ENCODE data around the gene STAT5B. TPM values are rescaled to one million over a fixed set of nuclear protein-coding genes. Genes with fewer than 3 reads are reported as not detected.
A peak's percentile ranks its signal among the peaks of the same experiment; 100 is the strongest.

Gene STAT5B
- total RNA-seq, 1 experiment from 2014 or later, result 36.4 TPM

DNA sequence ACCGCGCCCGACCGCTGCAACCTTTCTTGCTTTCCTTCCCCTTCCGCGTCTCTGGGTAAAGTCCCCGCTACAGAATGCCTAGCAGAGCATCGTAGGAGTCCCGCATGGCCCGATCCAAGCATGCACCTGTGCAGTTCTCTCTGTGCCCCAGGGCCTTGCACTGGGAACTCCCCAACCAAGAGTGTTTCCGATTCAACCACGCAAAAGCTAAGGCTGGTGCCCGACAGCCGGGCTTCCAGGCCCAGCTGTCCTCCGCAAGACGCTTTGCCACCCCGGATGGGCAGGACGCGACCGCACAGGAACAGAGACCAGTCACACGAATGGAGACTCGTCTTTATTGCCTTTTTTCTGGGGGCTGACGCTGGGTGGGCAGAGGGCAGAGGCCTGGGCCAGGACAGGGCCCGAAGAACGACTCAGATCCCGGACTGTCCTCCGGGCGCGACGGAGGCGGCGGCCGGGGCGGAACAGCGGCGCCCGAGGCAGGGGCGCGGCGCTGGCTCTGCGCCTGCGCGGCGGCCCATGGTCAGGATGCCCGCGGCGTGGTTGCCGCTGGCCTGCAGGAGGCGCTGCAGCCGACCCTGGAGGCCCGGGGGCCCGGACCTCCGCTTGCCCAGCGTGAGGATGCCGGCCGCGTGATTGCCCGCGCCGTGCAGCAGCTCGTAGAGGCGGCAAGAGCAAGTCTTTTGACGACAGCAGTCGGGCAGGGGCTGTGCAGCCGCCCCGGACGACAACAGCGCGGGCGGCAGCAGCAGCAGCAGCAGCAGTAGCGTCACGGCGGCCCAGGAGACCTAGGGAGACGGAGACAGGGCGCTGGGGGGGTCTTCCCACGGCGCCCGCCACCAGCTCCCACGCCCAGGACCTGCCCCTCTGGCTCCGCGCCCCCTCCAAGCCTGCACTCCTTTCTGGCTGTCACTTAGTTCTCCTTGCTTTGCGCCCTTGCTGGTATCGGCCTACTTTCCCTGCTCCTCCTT is 92.2 kb downstream of the STAT5B start (continued):
- TF ChIP-seq, protein P1, sequence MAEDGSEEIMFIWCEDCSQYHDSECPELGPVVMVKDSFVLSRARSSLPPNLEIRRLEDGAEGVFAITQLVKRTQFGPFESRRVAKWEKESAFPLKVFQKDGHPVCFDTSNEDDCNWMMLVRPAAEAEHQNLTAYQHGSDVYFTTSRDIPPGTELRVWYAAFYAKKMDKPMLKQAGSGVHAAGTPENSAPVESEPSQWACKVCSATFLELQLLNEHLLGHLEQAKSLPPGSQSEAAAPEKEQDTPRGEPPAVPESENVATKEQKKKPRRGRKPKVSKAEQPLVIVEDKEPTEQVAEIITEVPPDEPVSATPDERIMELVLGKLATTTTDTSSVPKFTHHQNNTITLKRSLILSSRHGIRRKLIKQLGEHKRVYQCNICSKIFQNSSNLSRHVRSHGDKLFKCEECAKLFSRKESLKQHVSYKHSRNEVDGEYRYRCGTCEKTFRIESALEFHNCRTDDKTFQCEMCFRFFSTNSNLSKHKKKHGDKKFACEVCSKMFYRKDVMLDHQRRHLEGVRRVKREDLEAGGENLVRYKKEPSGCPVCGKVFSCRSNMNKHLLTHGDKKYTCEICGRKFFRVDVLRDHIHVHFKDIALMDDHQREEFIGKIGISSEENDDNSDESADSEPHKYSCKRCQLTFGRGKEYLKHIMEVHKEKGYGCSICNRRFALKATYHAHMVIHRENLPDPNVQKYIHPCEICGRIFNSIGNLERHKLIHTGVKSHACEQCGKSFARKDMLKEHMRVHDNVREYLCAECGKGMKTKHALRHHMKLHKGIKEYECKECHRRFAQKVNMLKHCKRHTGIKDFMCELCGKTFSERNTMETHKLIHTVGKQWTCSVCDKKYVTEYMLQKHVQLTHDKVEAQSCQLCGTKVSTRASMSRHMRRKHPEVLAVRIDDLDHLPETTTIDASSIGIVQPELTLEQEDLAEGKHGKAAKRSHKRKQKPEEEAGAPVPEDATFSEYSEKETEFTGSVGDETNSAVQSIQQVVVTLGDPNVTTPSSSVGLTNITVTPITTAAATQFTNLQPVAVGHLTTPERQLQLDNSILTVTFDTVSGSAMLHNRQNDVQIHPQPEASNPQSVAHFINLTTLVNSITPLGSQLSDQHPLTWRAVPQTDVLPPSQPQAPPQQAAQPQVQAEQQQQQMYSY (CRISPR knock-in tag; IDR thresholded peaks at IDR 0.05), result peak; percentile 50; the same call in 1 of the 2 replicates
- TF ChIP-seq RELA (CRISPR knock-in tag; IDR thresholded peaks at IDR 0.05; ENCODE audit: borderline replicate concordance), result peak; percentile 97
- TF ChIP-seq, protein P2, sequence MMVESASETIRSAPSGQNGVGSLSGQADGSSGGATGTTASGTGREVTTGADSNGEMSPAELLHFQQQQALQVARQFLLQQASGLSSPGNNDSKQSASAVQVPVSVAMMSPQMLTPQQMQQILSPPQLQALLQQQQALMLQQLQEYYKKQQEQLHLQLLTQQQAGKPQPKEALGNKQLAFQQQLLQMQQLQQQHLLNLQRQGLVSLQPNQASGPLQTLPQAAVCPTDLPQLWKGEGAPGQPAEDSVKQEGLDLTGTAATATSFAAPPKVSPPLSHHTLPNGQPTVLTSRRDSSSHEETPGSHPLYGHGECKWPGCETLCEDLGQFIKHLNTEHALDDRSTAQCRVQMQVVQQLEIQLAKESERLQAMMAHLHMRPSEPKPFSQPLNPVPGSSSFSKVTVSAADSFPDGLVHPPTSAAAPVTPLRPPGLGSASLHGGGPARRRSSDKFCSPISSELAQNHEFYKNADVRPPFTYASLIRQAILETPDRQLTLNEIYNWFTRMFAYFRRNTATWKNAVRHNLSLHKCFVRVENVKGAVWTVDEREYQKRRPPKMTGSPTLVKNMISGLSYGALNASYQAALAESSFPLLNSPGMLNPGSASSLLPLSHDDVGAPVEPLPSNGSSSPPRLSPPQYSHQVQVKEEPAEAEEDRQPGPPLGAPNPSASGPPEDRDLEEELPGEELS (CRISPR knock-in tag; IDR thresholded peaks at IDR 0.05), result peak; percentile 96
- TF ChIP-seq ZNF232 (CRISPR knock-in tag; IDR thresholded peaks at IDR 0.05), result peak; percentile 84; the same call in 1 of the 2 replicates
- peak; percentile 90; the same call in 1 of the 2 replicates for TF ChIP-seq ZNF219 (CRISPR knock-in tag; IDR thresholded peaks at IDR 0.05; ENCODE audit: borderline replicate concordance)
- TF ChIP-seq NR1H2 (CRISPR knock-in tag; IDR thresholded peaks at IDR 0.05), result no peak
- peak; percentile 47; the same call in 1 of the 2 replicates for TF ChIP-seq SP1 (CRISPR knock-in tag; conservative IDR thresholded peaks at IDR 0.05)
- TF ChIP-seq, protein P3, sequence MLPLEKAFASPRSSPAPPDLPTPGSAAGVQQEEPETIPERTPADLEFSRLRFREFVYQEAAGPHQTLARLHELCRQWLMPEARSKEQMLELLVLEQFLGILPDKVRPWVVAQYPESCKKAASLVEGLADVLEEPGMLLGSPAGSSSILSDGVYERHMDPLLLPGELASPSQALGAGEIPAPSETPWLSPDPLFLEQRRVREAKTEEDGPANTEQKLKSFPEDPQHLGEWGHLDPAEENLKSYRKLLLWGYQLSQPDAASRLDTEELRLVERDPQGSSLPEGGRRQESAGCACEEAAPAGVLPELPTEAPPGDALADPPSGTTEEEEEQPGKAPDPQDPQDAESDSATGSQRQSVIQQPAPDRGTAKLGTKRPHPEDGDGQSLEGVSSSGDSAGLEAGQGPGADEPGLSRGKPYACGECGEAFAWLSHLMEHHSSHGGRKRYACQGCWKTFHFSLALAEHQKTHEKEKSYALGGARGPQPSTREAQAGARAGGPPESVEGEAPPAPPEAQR (CRISPR knock-in tag; IDR thresholded peaks at IDR 0.05), result no peak
- 0 out of 2 replicates have a peak, but pooled peaks have one; percentile 59 for TF ChIP-seq ELF4 (CRISPR knock-in tag; IDR thresholded peaks at IDR 0.05; ENCODE audit: low read depth)
- TF ChIP-seq, protein P4, sequence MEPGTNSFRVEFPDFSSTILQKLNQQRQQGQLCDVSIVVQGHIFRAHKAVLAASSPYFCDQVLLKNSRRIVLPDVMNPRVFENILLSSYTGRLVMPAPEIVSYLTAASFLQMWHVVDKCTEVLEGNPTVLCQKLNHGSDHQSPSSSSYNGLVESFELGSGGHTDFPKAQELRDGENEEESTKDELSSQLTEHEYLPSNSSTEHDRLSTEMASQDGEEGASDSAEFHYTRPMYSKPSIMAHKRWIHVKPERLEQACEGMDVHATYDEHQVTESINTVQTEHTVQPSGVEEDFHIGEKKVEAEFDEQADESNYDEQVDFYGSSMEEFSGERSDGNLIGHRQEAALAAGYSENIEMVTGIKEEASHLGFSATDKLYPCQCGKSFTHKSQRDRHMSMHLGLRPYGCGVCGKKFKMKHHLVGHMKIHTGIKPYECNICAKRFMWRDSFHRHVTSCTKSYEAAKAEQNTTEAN (CRISPR knock-in tag; IDR thresholded peaks at IDR 0.05), result peak; percentile 95
- TF ChIP-seq TEAD1 (CRISPR knock-in tag; IDR thresholded peaks at IDR 0.05), result peak; percentile 99
- no peak for TF ChIP-seq GRHL2 (CRISPR knock-in tag; IDR thresholded peaks at IDR 0.05; ENCODE audit: insufficient replicate concordance, severe bottlenecking)
- peak; percentile 72; the same call in 1 of the 2 replicates for TF ChIP-seq IRF2 (CRISPR knock-in tag; IDR thresholded peaks at IDR 0.05; ENCODE audit: borderline replicate concordance, low read depth)
- TF ChIP-seq RORB (CRISPR knock-in tag; IDR thresholded peaks at IDR 0.05), result no peak
- TF ChIP-seq, protein P5, sequence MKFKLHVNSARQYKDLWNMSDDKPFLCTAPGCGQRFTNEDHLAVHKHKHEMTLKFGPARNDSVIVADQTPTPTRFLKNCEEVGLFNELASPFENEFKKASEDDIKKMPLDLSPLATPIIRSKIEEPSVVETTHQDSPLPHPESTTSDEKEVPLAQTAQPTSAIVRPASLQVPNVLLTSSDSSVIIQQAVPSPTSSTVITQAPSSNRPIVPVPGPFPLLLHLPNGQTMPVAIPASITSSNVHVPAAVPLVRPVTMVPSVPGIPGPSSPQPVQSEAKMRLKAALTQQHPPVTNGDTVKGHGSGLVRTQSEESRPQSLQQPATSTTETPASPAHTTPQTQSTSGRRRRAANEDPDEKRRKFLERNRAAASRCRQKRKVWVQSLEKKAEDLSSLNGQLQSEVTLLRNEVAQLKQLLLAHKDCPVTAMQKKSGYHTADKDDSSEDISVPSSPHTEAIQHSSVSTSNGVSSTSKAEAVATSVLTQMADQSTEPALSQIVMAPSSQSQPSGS (CRISPR knock-in tag; IDR thresholded peaks at IDR 0.05; ENCODE audit: borderline replicate concordance, low read depth), result peak; percentile 89; the same call in 1 of the 2 replicates
- peak; percentile 71; the same call in 1 of the 2 replicates for TF ChIP-seq ZNF317 (CRISPR knock-in tag; IDR thresholded peaks at IDR 0.05; ENCODE audit: borderline replicate concordance, low read depth)
- peak; percentile 96 for TF ChIP-seq ESRRA (CRISPR knock-in tag; IDR thresholded peaks at IDR 0.05; ENCODE audit: borderline replicate concordance)
- TF ChIP-seq, protein P6, sequence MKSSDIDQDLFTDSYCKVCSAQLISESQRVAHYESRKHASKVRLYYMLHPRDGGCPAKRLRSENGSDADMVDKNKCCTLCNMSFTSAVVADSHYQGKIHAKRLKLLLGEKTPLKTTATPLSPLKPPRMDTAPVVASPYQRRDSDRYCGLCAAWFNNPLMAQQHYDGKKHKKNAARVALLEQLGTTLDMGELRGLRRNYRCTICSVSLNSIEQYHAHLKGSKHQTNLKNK (CRISPR knock-in tag; IDR thresholded peaks at IDR 0.05), result no peak
- TF ChIP-seq, protein P7, sequence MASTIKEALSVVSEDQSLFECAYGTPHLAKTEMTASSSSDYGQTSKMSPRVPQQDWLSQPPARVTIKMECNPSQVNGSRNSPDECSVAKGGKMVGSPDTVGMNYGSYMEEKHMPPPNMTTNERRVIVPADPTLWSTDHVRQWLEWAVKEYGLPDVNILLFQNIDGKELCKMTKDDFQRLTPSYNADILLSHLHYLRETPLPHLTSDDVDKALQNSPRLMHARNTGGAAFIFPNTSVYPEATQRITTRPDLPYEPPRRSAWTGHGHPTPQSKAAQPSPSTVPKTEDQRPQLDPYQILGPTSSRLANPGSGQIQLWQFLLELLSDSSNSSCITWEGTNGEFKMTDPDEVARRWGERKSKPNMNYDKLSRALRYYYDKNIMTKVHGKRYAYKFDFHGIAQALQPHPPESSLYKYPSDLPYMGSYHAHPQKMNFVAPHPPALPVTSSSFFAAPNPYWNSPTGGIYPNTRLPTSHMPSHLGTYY (CRISPR knock-in tag; IDR thresholded peaks at IDR 0.05), result no peak
- TF ChIP-seq, protein P8, sequence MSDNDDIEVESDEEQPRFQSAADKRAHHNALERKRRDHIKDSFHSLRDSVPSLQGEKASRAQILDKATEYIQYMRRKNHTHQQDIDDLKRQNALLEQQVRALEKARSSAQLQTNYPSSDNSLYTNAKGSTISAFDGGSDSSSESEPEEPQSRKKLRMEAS (CRISPR knock-in tag; IDR thresholded peaks at IDR 0.05), result peak; percentile 99
- TF ChIP-seq NFE2L1 (CRISPR knock-in tag; IDR thresholded peaks at IDR 0.05), result peak; percentile 94
- TF ChIP-seq HMGA2 (CRISPR knock-in tag; IDR thresholded peaks at IDR 0.05), result no peak
- no peak for TF ChIP-seq SOX15 (CRISPR knock-in tag; IDR thresholded peaks at IDR 0.05)
- TF ChIP-seq ETV6 (CRISPR knock-in tag; IDR thresholded peaks at IDR 0.05), result peak; percentile 90
- peak; percentile 96 for TF ChIP-seq KAT7 (CRISPR knock-in tag; IDR thresholded peaks at IDR 0.05; ENCODE audit: borderline replicate concordance)
- peak; percentile 86; the same call in 1 of the 2 replicates for TF ChIP-seq FOXK1 (CRISPR knock-in tag; IDR thresholded peaks at IDR 0.05)
